ENCODE results near the gene DDX49. TPM values are rescaled to one million over a fixed set of nuclear protein-coding genes. Genes with fewer than 3 reads are reported as not detected.

Gene DDX49
- total RNA-seq, 1 donor from 2014 or later: 68.3 TPM

DNA sequence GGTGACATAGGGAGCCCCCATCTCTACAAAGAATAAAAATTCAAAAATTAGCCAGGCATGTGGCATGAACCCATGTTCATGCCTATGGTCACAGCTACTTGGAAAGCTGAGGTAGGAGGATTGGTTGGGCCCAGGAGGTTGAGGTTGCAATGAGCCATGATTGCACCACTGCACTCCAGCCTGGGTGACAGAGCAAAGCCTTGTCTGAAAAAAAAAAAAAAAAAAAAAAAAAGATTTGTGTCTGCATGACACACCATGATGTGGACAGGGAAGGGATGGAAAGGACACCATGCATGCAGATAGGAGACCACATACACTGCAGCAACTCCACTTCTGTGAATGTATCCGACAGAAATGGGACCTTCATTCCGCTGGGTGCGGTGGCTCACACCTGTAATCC lies 55.5 kb downstream of the DDX49 start:
- no peak overlapping the region for H3K9ac ChIP-seq (ENCODE audit: low read length)
- no peak overlapping the region for H2AFZ ChIP-seq (ENCODE audit: low read depth, low read length)
- H3K4me1 ChIP-seq (ENCODE audit: insufficient read depth, low read length): peaks cover 14% of the 10 kb centered on the region
- Mint-ChIP-seq H3K27ac (ENCODE audit: unreplicated experiment) (no peak overlapping the region), H3K27me3 (ENCODE audit: low read depth, unreplicated experiment) (peaks cover 8% of the 10 kb centered on the region), H3K4me1 (ENCODE audit: low read depth, unreplicated experiment) (no peaks in the 10 kb centered on the region), H3K36me3 (ENCODE audit: low read depth, unreplicated experiment) (no peaks in the 10 kb centered on the region), H3K4me3 (ENCODE audit: unreplicated experiment) (no peak overlapping the region), H3K9me3 (ENCODE audit: unreplicated experiment) (no peaks in the 10 kb centered on the region)
- TF ChIP-seq, protein P1, sequence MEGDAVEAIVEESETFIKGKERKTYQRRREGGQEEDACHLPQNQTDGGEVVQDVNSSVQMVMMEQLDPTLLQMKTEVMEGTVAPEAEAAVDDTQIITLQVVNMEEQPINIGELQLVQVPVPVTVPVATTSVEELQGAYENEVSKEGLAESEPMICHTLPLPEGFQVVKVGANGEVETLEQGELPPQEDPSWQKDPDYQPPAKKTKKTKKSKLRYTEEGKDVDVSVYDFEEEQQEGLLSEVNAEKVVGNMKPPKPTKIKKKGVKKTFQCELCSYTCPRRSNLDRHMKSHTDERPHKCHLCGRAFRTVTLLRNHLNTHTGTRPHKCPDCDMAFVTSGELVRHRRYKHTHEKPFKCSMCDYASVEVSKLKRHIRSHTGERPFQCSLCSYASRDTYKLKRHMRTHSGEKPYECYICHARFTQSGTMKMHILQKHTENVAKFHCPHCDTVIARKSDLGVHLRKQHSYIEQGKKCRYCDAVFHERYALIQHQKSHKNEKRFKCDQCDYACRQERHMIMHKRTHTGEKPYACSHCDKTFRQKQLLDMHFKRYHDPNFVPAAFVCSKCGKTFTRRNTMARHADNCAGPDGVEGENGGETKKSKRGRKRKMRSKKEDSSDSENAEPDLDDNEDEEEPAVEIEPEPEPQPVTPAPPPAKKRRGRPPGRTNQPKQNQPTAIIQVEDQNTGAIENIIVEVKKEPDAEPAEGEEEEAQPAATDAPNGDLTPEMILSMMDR (IDR thresholded peaks at IDR 0.05; ENCODE audit: insufficient read depth, low read depth, low read length): no peak
- DNase-seq (ENCODE audit: low read depth) (no peak), FAIRE-seq (no peak)
- H3K36me3 ChIP-seq (ENCODE audit: insufficient read depth, low read length): no peaks in the 10 kb centered on the region
- H3K9me3 ChIP-seq (ENCODE audit: insufficient read depth, low read depth, low read length): no peaks in the 10 kb centered on the region
- H3K79me2 ChIP-seq (ENCODE audit: insufficient read depth, low read length): no peaks in the 10 kb centered on the region
- no peak overlapping the region for H3K4me3 ChIP-seq (ENCODE audit: insufficient read depth, low read depth, low read length)
- H3K27me3 ChIP-seq (ENCODE audit: insufficient read depth, low read length): no peaks in the 10 kb centered on the region
- H3K4me2 ChIP-seq (ENCODE audit: low read length): no peak overlapping the region
- no peak overlapping the region for H3K27ac ChIP-seq (ENCODE audit: low read depth, low read length)
- no peaks in the 10 kb centered on the region for H4K20me1 ChIP-seq (ENCODE audit: insufficient read depth, low read length)

DNA sequence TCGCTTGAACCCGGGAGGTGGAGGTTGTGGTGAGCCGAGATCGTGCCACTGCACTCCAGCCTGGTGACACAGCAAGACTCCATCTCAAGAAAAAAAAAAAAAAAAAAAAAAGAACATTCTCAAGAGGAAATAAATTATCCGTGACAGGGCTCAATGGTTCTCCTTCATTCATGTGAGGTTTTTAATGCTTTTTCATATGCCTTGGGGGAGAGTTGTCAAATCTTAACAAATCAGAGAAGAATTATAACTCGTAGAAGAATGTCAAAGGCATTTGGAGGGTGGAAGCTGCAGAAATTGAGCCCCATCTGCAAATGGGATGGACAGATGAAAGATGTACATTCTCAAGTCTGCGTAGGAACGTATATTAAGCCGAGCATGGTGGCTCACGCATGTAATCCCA lies 56.4 kb downstream of the DDX49 start:
- Mint-ChIP-seq H3K9me3 (ENCODE audit: unreplicated experiment) (no peaks in the 10 kb centered on the region), H3K27me3 (ENCODE audit: low read depth, unreplicated experiment) (peaks cover 13% of the 10 kb centered on the region), H3K4me3 (ENCODE audit: unreplicated experiment) (no peak overlapping the region), H3K4me1 (ENCODE audit: low read depth, unreplicated experiment) (no peaks in the 10 kb centered on the region), H3K36me3 (ENCODE audit: low read depth, unreplicated experiment) (no peaks in the 10 kb centered on the region), H3K27ac (ENCODE audit: unreplicated experiment) (no peak overlapping the region)
- FAIRE-seq (no peak), DNase-seq (ENCODE audit: low read depth) (no peak)
- H2AFZ ChIP-seq (ENCODE audit: low read depth, low read length): no peak overlapping the region
- H3K36me3 ChIP-seq (ENCODE audit: insufficient read depth, low read length): no peaks in the 10 kb centered on the region
- no peaks in the 10 kb centered on the region for H3K79me2 ChIP-seq (ENCODE audit: insufficient read depth, low read length)
- H4K20me1 ChIP-seq (ENCODE audit: insufficient read depth, low read length): no peaks in the 10 kb centered on the region
- H3K4me2 ChIP-seq (ENCODE audit: low read length): no peak overlapping the region
- H3K27me3 ChIP-seq (ENCODE audit: insufficient read depth, low read length): no peaks in the 10 kb centered on the region
- H3K9ac ChIP-seq (ENCODE audit: low read length): no peak overlapping the region
- no peak overlapping the region for H3K4me3 ChIP-seq (ENCODE audit: insufficient read depth, low read depth, low read length)
- H3K4me1 ChIP-seq (ENCODE audit: insufficient read depth, low read length): peaks cover 11% of the 10 kb centered on the region
- H3K27ac ChIP-seq (ENCODE audit: low read depth, low read length): no peak overlapping the region
- no peak for TF ChIP-seq EZH2 (IDR thresholded peaks at IDR 0.05; ENCODE audit: insufficient read depth, low read length)
- TF ChIP-seq, protein P1 (IDR thresholded peaks at IDR 0.05; ENCODE audit: insufficient read depth, low read depth, low read length): no peak
- no peaks in the 10 kb centered on the region for H3K9me3 ChIP-seq (ENCODE audit: insufficient read depth, low read depth, low read length)

Other genes starting within 250 kb of the DDX49 start
- gene CRTC1, start 236.0 kb upstream of the DDX49 start, total RNA-seq: 8.4 and 8.8 TPM in 2 replicates
- gene COMP, start 128.4 kb upstream of the DDX49 start, total RNA-seq: 1.7 and 2.3 TPM in 2 replicates
- 48.6 and 57.8 TPM in 2 replicates for gene UPF1, start 87.8 kb upstream of the DDX49 start, total RNA-seq
- gene CERS1, start 23.6 kb upstream of the DDX49 start, total RNA-seq: 4.9 and 6.8 TPM in 2 replicates
- 265 and 298 TPM in 2 replicates for gene COPE, start 328 bp upstream of the DDX49 start, total RNA-seq
- gene HOMER3, start 21.5 kb downstream of the DDX49 start, total RNA-seq: 41.9 and 42.2 TPM in 2 replicates
- 73.8 and 77.6 TPM in 2 replicates for gene SUGP2, start 113.8 kb downstream of the DDX49 start, total RNA-seq
- 31.9 and 36.0 TPM in 2 replicates for gene ARMC6, start 113.9 kb downstream of the DDX49 start, total RNA-seq
- 7.6 and 7.9 TPM in 2 replicates for gene SLC25A42, start 144.3 kb downstream of the DDX49 start, total RNA-seq
- gene TMEM161A, start 218.8 kb downstream of the DDX49 start, total RNA-seq: 27.2 and 33.8 TPM in 2 replicates